Neural cell (in vitro differentiated cells): ENCODE results near the gene CDH4.

Source experiments
- EP300 ChIP-seq: fragments of 450-650 bp; conservative IDR thresholded peaks from 2 replicates; pipeline ENCODE4 v1.6.1; 2014; ENCODE audit warnings: antibody characterized with exemption, mild to moderate bottlenecking, moderate library complexity; ENCODE audit not compliant: poor library complexity, severe bottlenecking
- EZH2 ChIP-seq: fragments of 200-600, 300-800 bp; shearing (Covaris generic), sonication (generic); IDR thresholded peaks from 2 replicates; pipeline ENCODE4 v1.6.1; 2014; ENCODE audit warnings: antibody characterized with exemption, low read length, borderline replicate concordance, mild to moderate bottlenecking; ENCODE audit not compliant: insufficient read depth, poor library complexity, severe bottlenecking
- POLR2AphosphoS5 ChIP-seq: IDR thresholded peaks from 2 replicates; pipeline ENCODE4 v1.6.1; 2012
- TF ChIP-seq, protein P1 (sequence below): fragments of 450-650 bp; IDR thresholded peaks from 2 replicates; pipeline ENCODE4 v1.5.1; 2014; ENCODE audit warnings: antibody characterized with exemption, mild to moderate bottlenecking, moderate library complexity; ENCODE audit not compliant: poor library complexity, severe bottlenecking

- TF ChIP-seq, protein P1, sequence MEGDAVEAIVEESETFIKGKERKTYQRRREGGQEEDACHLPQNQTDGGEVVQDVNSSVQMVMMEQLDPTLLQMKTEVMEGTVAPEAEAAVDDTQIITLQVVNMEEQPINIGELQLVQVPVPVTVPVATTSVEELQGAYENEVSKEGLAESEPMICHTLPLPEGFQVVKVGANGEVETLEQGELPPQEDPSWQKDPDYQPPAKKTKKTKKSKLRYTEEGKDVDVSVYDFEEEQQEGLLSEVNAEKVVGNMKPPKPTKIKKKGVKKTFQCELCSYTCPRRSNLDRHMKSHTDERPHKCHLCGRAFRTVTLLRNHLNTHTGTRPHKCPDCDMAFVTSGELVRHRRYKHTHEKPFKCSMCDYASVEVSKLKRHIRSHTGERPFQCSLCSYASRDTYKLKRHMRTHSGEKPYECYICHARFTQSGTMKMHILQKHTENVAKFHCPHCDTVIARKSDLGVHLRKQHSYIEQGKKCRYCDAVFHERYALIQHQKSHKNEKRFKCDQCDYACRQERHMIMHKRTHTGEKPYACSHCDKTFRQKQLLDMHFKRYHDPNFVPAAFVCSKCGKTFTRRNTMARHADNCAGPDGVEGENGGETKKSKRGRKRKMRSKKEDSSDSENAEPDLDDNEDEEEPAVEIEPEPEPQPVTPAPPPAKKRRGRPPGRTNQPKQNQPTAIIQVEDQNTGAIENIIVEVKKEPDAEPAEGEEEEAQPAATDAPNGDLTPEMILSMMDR: no peak
- TF ChIP-seq EP300: no peak
- no peak for TF ChIP-seq EZH2
- no peak for TF ChIP-seq POLR2AphosphoS5
Measured at GRCh38 chr20:61571916-61572711, 320.1 kb downstream of the CDH4 start.
